Activated T-helper 9 cell treated with anti-CD3 and anti-CD28 coated beads, Interleukin-2, amount 50 U/mL, for 16 hours (primary cell): ENCODE results near the gene TFB2M.

Source experiments
- DNase-seq: peaks from one replicate; pipeline ENCODE4 v3.0.0-alpha.2; 2020; ENCODE audit warnings: low read depth

The TFB2M gene

GRCh38 chr1:246554201-246554600 lies 11.9 kb downstream of the TFB2M start:
- no peak for DNase-seq

- DNase-seq = no peak
These were observed 14.0 kb downstream of the TFB2M start for GRCh38 chr1:246552110-246552509.

GRCh38 chr1:246550402-246550801 lies 15.7 kb downstream of the TFB2M start:
- DNase-seq = no peak

- DNase-seq = no peak
These were observed 16.4 kb downstream of the TFB2M start for GRCh38 chr1:246549665-246550064.

GRCh38 chr1:246544001-246544400 lies 22.1 kb downstream of the TFB2M start:
- no peak for DNase-seq

GRCh38 chr1:246540738-246541491 lies 25.1 kb downstream of the TFB2M start:
- no peak for DNase-seq

GRCh38 chr1:246537887-246538286 lies 28.2 kb downstream of the TFB2M start:
- no peak for DNase-seq

GRCh38 chr1:246537441-246537840 lies 28.6 kb downstream of the TFB2M start:
- no peak for DNase-seq

- no peak for DNase-seq
These were observed 31.9 kb downstream of the TFB2M start for GRCh38 chr1:246534114-246534513.

GRCh38 chr1:246533371-246533905 lies 32.6 kb downstream of the TFB2M start:
- no peak for DNase-seq

GRCh38 chr1:246532519-246532918 lies 33.5 kb downstream of the TFB2M start:
- no peak for DNase-seq

GRCh38 chr1:246530482-246530881 lies 35.6 kb downstream of the TFB2M start:
- DNase-seq = no peak

- no peak for DNase-seq
These were observed 36.9 kb downstream of the TFB2M start for GRCh38 chr1:246528933-246529731.

- DNase-seq = no peak
These were observed 38.5 kb downstream of the TFB2M start for GRCh38 chr1:246527402-246528088.

GRCh38 chr1:246526915-246527314 lies 39.1 kb downstream of the TFB2M start:
- DNase-seq = no peak

GRCh38 chr1:246526380-246526779 lies 39.7 kb downstream of the TFB2M start:
- DNase-seq = no peak

- no peak for DNase-seq
These were observed 46.5 kb downstream of the TFB2M start for GRCh38 chr1:246519514-246519913.

GRCh38 chr1:246518456-246519205 lies 47.4 kb downstream of the TFB2M start:
- DNase-seq = no peak

- DNase-seq = no peak
These were observed 48.7 kb downstream of the TFB2M start for GRCh38 chr1:246517391-246517790.

GRCh38 chr1:246516126-246516525 lies 49.9 kb downstream of the TFB2M start:
- DNase-seq = no peak

- DNase-seq = no peak
These were observed 50.6 kb downstream of the TFB2M start for GRCh38 chr1:246515390-246516005.
